ENCODE data around the gene CCR3. TPM values are rescaled to one million over a fixed set of nuclear protein-coding genes. Genes with fewer than 3 reads are reported as not detected.

CCR3 gene
- polyA plus RNA-seq, 3 donors, result 0.09 TPM; not detected in 2

- DNase-seq (ENCODE audit: extremely low read depth in 1 of 11, low read depth in 9 of 11, low spot score in 4 of 11), result no peak
Measured at GRCh38 chr3:46215810-46216414, 26.3 kb upstream of the CCR3 start.

GRCh38 chr3:46218196-46218709, 24.0 kb upstream of the CCR3 start:
- DNase-seq (ENCODE audit: extremely low read depth in 1 of 11, low read depth in 9 of 11, low spot score in 4 of 11), result no peak

- no peak for DNase-seq (ENCODE audit: extremely low read depth in 1 of 11, low read depth in 9 of 11, low spot score in 4 of 11)
Measured at GRCh38 chr3:46221391-46221790, 20.9 kb upstream of the CCR3 start.

GRCh38 chr3:46221938-46222337, 20.3 kb upstream of the CCR3 start:
- DNase-seq (ENCODE audit: extremely low read depth in 1 of 11, low read depth in 9 of 11, low spot score in 4 of 11), result no peak

- no peak for DNase-seq (ENCODE audit: extremely low read depth in 1 of 11, low read depth in 9 of 11, low spot score in 4 of 11)
Measured at GRCh38 chr3:46222435-46223161, 19.7 kb upstream of the CCR3 start.

- DNase-seq (ENCODE audit: extremely low read depth in 1 of 11, low read depth in 9 of 11, low spot score in 4 of 11), result no peak
Measured at GRCh38 chr3:46228260-46229242, 13.7 kb upstream of the CCR3 start.

- no peak for DNase-seq (ENCODE audit: extremely low read depth in 1 of 11, low read depth in 9 of 11, low spot score in 4 of 11)
Measured at GRCh38 chr3:46231323-46231722, 10.9 kb upstream of the CCR3 start.

GRCh38 chr3:46233194-46233593, 9.1 kb upstream of the CCR3 start:
- DNase-seq (ENCODE audit: extremely low read depth in 1 of 11, low read depth in 9 of 11, low spot score in 4 of 11), result no peak

- no peak for DNase-seq (ENCODE audit: extremely low read depth in 1 of 11, low read depth in 9 of 11, low spot score in 4 of 11)
Measured at GRCh38 chr3:46235425-46235824, 6.8 kb upstream of the CCR3 start.

- DNase-seq (ENCODE audit: extremely low read depth in 1 of 11, low read depth in 9 of 11, low spot score in 4 of 11), result no peak
Measured at GRCh38 chr3:46236294-46237054, 5.8 kb upstream of the CCR3 start.

- DNase-seq (ENCODE audit: extremely low read depth in 1 of 11, low read depth in 9 of 11, low spot score in 4 of 11), result no peak
Measured at GRCh38 chr3:46238386-46238785, 3.9 kb upstream of the CCR3 start.

- DNase-seq (ENCODE audit: extremely low read depth in 1 of 11, low read depth in 9 of 11, low spot score in 4 of 11), result no peak
Measured at GRCh38 chr3:46239301-46239938, 2.8 kb upstream of the CCR3 start.

- DNase-seq (ENCODE audit: extremely low read depth in 1 of 11, low read depth in 9 of 11, low spot score in 4 of 11), result no peak
Measured at GRCh38 chr3:46239952-46240351, 2.3 kb upstream of the CCR3 start.

GRCh38 chr3:46243560-46243959, 1.3 kb downstream of the CCR3 start:
- no peak for DNase-seq (ENCODE audit: extremely low read depth in 1 of 11, low read depth in 9 of 11, low spot score in 4 of 11)

- DNase-seq (ENCODE audit: extremely low read depth in 1 of 11, low read depth in 9 of 11, low spot score in 4 of 11), result no peak
Measured at GRCh38 chr3:46245146-46245545, 2.9 kb downstream of the CCR3 start.

- no peak for DNase-seq (ENCODE audit: extremely low read depth in 1 of 11, low read depth in 9 of 11, low spot score in 4 of 11)
Measured at GRCh38 chr3:46252980-46253379, 10.7 kb downstream of the CCR3 start.

GRCh38 chr3:46258525-46258924, 16.3 kb downstream of the CCR3 start:
- no peak for DNase-seq (ENCODE audit: extremely low read depth in 1 of 11, low read depth in 9 of 11, low spot score in 4 of 11)

GRCh38 chr3:46261926-46262594, 19.8 kb downstream of the CCR3 start:
- no peak for DNase-seq (ENCODE audit: extremely low read depth in 1 of 11, low read depth in 9 of 11, low spot score in 4 of 11)
